DOHH2 (cell line): ENCODE results near the gene NOXO1.

Source experiments
- H3F3A ChIP-seq: fragments of 200-600 bp; sonication (generic), shearing (Covaris generic); 2 replicates; pipeline ENCODE4 v1.6.0; 2016; ENCODE audit warnings: antibody characterized with exemption, mild to moderate bottlenecking; ENCODE audit not compliant: control insufficient read depth, insufficient read depth
- H3K27ac ChIP-seq: fragments of 200-600 bp; sonication (generic); 2 replicates; pipeline ENCODE4 v1.5.1; 2014; ENCODE audit warnings: low read depth, mild to moderate bottlenecking, low read length, moderate library complexity
- H3K27me3 ChIP-seq: fragments of 200-600 bp; sonication (generic); 2 replicates; pipeline ENCODE4 v1.6.1; 2014; ENCODE audit warnings: mild to moderate bottlenecking, low read length, mixed read lengths; ENCODE audit not compliant: control insufficient read depth
- H3K36me3 ChIP-seq: fragments of 200-600 bp; sonication (generic); 2 replicates; pipeline ENCODE4 v1.6.1; 2014; ENCODE audit warnings: mild to moderate bottlenecking, low read length, moderate library complexity, mixed read lengths; ENCODE audit not compliant: control insufficient read depth
- H3K4me1 ChIP-seq: fragments of 200-600 bp; sonication (generic); 2 replicates; pipeline ENCODE4 v1.6.1; 2014; ENCODE audit warnings: mild to moderate bottlenecking, low read length, mixed read lengths; ENCODE audit not compliant: control insufficient read depth
- H3K4me2 ChIP-seq: fragments of 200-600 bp; sonication (generic); 2 replicates; pipeline ENCODE4 v1.6.0; 2014; ENCODE audit warnings: mild to moderate bottlenecking, low read length, moderate library complexity
- H3K4me3 ChIP-seq: fragments of 200-600 bp; sonication (generic); 2 replicates; pipeline ENCODE4 v1.5.1; 2014; ENCODE audit warnings: mild to moderate bottlenecking, low read length, mixed read lengths
- H3K79me2 ChIP-seq: fragments of 200-600 bp; sonication (generic); 2 replicates; pipeline ENCODE4 v1.6.1; 2014; ENCODE audit warnings: mild to moderate bottlenecking, low read length, mixed read lengths; ENCODE audit not compliant: control insufficient read depth
- H3K9me2 ChIP-seq: fragments of 200-600 bp; sonication (generic); replicated peaks from 2 replicates; pipeline ENCODE4 v1.6.1; 2014; ENCODE audit warnings: mild to moderate bottlenecking, low read length, mixed read lengths; ENCODE audit not compliant: control insufficient read depth
- H3K9me3 ChIP-seq: fragments of 200-600 bp; sonication (generic); 2 replicates; pipeline ENCODE4 v1.6.1; 2014; ENCODE audit warnings: antibody characterized with exemption, low read length, mixed read lengths; ENCODE audit not compliant: control insufficient read depth, insufficient read depth
- H4K20me1 ChIP-seq: fragments of 200-600 bp; sonication (generic); 2 replicates; pipeline ENCODE4 v1.6.0; 2014; ENCODE audit warnings: low read depth, mild to moderate bottlenecking, antibody characterized with exemption, low read length, moderate library complexity; ENCODE audit not compliant: control insufficient read depth, insufficient read depth
- EZH2phosphoT487 ChIP-seq: fragments of 200-600 bp; sonication (generic); IDR thresholded peaks from 2 replicates; pipeline ENCODE4 v1.6.1; 2017; ENCODE audit warnings: borderline replicate concordance, mild to moderate bottlenecking, antibody characterized with exemption, low read length, moderate library complexity, mixed read lengths
- TF ChIP-seq, protein P1 (sequence below): fragments of 200-600 bp; sonication (generic); IDR thresholded peaks from one replicate; pipeline ENCODE4 v1.5.1; 2014; ENCODE audit warnings: antibody characterized with exemption, mild to moderate bottlenecking, low read depth, low read length; ENCODE audit not compliant: poor library complexity, severe bottlenecking

The NOXO1 gene

DNA sequence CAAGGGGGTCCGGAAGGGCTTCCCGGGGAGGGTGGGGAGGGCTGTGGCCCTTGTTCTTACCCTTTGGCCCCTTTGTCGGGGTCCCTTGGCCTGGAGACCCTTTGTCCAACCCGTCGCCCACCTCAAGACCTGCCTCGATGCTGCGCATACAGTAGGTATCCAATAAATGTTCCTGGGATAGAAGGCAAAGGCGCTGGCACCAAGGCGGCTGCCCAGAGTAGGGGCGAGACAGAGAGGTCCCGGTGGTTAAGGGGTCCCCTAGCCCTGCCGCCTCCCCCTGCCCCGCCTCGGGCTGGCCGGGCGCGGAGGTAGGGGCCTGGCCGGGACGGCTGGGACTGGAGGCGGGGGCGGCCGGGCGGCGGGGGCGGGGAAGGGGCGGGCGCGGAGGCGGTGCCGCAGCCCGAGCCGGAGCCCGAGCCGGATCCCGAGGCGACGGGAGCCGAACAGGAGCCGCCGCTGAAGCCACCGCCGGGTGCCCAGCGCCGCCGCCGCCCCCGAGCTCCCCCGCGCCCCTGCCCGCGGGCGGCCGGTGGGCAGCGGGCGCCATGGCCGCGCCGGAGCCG is 45.3 kb upstream of the NOXO1 start, which contains the start of gene NHERF2:
TSS of gene NHERF2 (plus strand) at position 442 of the 563 bp plus-strand sequence. CDS start at position 546, 104 bp downstream.
- no peaks in the 10 kb centered on the region for H3K9me3 ChIP-seq
- H3K4me1 ChIP-seq = peaks cover 19% of the 10 kb centered on the region
- H3F3A ChIP-seq = no peaks in the 10 kb centered on the region; the same call in 1 of the 2 replicates
- no peaks in the 10 kb centered on the region for H3K79me2 ChIP-seq
- no peaks in the 10 kb centered on the region; the same call in 1 of the 2 replicates for H4K20me1 ChIP-seq
- H3K27ac ChIP-seq = no peak within 1 kb of the TSS
- no peaks in the 10 kb centered on the region for H3K36me3 ChIP-seq
- H3K4me3 ChIP-seq = peak within 1 kb of the TSS; percentile 39; the same call in 1 of the 2 replicates
- H3K27me3 ChIP-seq = peaks cover 49% of the 10 kb centered on the region
- TF ChIP-seq EZH2phosphoT487 = 0 out of 2 replicates have a peak, but pooled peaks have one; percentile 20
- TF ChIP-seq, protein P1, sequence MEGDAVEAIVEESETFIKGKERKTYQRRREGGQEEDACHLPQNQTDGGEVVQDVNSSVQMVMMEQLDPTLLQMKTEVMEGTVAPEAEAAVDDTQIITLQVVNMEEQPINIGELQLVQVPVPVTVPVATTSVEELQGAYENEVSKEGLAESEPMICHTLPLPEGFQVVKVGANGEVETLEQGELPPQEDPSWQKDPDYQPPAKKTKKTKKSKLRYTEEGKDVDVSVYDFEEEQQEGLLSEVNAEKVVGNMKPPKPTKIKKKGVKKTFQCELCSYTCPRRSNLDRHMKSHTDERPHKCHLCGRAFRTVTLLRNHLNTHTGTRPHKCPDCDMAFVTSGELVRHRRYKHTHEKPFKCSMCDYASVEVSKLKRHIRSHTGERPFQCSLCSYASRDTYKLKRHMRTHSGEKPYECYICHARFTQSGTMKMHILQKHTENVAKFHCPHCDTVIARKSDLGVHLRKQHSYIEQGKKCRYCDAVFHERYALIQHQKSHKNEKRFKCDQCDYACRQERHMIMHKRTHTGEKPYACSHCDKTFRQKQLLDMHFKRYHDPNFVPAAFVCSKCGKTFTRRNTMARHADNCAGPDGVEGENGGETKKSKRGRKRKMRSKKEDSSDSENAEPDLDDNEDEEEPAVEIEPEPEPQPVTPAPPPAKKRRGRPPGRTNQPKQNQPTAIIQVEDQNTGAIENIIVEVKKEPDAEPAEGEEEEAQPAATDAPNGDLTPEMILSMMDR = no peak
- H3K4me2 ChIP-seq = peak within 1 kb of the TSS; percentile 58
- H3K9me2 ChIP-seq = no peaks in the 10 kb centered on the region

DNA sequence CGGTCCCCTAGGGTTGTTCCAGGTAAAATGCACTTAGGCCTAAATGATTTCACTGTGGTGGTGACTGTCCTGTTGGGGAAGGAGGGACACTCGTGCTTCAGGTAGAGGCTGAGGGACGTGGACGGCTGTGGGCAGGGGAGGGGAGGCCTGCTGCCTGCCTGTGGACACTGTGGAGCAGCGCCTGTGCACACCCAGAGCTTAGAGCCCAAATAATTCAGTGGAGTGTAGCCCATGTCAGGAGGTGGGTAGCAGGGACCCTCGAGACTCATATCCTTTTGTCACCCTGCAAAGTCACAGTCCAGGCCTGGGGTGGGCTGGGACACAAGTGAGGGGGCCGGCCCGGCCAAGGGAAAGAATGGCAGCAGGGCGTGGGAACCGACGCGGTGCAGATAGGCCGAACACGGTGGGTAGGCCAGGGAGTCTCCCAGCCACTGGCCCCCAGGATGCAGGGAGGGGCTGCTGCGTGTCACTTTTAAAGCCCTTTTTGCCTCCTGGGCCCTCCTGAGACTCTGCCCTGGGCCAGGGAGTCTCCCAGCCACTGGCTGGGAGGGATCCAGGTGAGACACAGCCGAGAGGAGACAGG is 44.7 kb upstream of the NOXO1 start:
- H3K4me3 ChIP-seq = no peak overlapping the region; the same call in 1 of the 2 replicates
- peaks cover 44% of the 10 kb centered on the region for H3K27me3 ChIP-seq
- H3K4me2 ChIP-seq = no peak overlapping the region; the same call in 1 of the 2 replicates
- peaks cover 19% of the 10 kb centered on the region for H3K4me1 ChIP-seq
- no peaks in the 10 kb centered on the region for H3K9me3 ChIP-seq
- H3F3A ChIP-seq = no peaks in the 10 kb centered on the region; the same call in 1 of the 2 replicates
- no peaks in the 10 kb centered on the region; the same call in 1 of the 2 replicates for H4K20me1 ChIP-seq
- no peaks in the 10 kb centered on the region for H3K36me3 ChIP-seq
- TF ChIP-seq EZH2phosphoT487 = 0 out of 2 replicates have a peak, but pooled peaks have one; percentile 20
- TF ChIP-seq, protein P1 = no peak
- H3K79me2 ChIP-seq = no peaks in the 10 kb centered on the region
- H3K27ac ChIP-seq = no peak overlapping the region
- H3K9me2 ChIP-seq = no peaks in the 10 kb centered on the region

DNA sequence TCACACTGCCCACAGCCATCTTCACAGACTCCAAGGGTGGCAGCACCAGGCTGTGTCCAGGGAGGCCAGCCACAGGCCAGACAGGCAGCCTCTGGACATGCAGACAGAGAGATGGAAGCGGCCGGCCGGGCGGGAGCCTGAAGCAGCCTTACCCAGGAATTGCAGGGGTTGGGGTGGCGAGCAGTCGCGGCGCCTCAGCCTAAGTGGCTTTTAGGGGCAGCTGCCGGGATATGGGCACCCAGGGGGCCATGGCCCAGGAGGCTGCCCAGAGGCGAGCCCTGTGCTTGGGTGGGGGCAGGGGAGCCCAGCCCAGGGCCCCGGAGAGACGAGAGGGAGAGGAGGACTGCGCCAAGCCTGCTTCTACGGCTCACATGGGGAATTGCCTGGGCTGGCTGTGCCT is 44.0 kb upstream of the NOXO1 start:
- no peak for TF ChIP-seq EZH2phosphoT487
- TF ChIP-seq, protein P1 = no peak
- Histone ChIP-seq H3K9me2 (no peaks in the 10 kb centered on the region), H3K4me2 (no peak overlapping the region), H3K4me1 (peaks cover 19% of the 10 kb centered on the region), H4K20me1 (no peaks in the 10 kb centered on the region; the same call in 1 of the 2 replicates), H3K79me2 (no peaks in the 10 kb centered on the region), H3F3A (no peaks in the 10 kb centered on the region; the same call in 1 of the 2 replicates), H3K9me3 (no peaks in the 10 kb centered on the region), H3K4me3 (no peak overlapping the region), H3K27ac (no peak overlapping the region), H3K36me3 (no peaks in the 10 kb centered on the region), H3K27me3 (peaks cover 50% of the 10 kb centered on the region)
